ENCODE data around the gene FLT3LG.
"Not testable (repeated sequence)": the region's sequence is repeated elsewhere in the genome, so short reads cannot be mapped to it uniquely, and the experiment has no call there.

The FLT3LG gene

DNA sequence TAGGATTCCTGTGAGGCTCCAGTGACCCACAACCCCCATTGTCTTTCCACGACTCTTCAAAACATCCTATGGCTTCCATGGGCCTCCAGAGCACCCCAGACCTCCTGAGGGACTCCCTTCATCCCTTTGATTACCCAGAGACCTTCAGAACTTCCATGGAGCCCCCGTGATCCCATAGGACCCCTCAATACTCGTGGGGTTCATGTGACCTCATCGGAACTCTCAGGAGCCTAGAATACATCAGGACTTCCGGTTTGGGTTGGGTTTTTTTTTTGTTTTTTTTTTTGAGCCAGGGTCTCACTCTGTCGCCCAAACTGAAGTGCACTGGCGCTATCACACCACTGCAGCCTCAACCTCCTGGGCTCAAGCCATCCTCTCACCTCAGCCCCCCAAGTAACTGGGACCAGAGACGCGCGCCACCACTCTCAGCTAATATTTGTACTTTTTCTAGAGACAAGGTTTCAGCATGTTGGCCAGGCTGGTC lies 20.2 kb upstream of the FLT3LG start:
- Histone ChIP-seq H3K36me3 (no peaks in the 10 kb centered on the region), H3K4me3 (ENCODE audit: low read depth in 1 of 2, low read length in 1 of 2) (peak overlapping the region; percentile 83 to 97), H3K27me3 (no peaks in the 10 kb centered on the region), H3K9me3 (no peaks in the 10 kb centered on the region), H3K4me1 (ENCODE audit: control insufficient read depth in 1 of 2, insufficient read depth in 1 of 2, low read depth in 1 of 2, low read length in 1 of 2) (peaks cover 24 to 25% of the 10 kb centered on the region in 2 experiments), H3K27ac (peak overlapping the region; percentile 88)
- TF ChIP-seq, protein P1, sequence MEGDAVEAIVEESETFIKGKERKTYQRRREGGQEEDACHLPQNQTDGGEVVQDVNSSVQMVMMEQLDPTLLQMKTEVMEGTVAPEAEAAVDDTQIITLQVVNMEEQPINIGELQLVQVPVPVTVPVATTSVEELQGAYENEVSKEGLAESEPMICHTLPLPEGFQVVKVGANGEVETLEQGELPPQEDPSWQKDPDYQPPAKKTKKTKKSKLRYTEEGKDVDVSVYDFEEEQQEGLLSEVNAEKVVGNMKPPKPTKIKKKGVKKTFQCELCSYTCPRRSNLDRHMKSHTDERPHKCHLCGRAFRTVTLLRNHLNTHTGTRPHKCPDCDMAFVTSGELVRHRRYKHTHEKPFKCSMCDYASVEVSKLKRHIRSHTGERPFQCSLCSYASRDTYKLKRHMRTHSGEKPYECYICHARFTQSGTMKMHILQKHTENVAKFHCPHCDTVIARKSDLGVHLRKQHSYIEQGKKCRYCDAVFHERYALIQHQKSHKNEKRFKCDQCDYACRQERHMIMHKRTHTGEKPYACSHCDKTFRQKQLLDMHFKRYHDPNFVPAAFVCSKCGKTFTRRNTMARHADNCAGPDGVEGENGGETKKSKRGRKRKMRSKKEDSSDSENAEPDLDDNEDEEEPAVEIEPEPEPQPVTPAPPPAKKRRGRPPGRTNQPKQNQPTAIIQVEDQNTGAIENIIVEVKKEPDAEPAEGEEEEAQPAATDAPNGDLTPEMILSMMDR (IDR thresholded peaks at IDR 0.05), result no peak

DNA sequence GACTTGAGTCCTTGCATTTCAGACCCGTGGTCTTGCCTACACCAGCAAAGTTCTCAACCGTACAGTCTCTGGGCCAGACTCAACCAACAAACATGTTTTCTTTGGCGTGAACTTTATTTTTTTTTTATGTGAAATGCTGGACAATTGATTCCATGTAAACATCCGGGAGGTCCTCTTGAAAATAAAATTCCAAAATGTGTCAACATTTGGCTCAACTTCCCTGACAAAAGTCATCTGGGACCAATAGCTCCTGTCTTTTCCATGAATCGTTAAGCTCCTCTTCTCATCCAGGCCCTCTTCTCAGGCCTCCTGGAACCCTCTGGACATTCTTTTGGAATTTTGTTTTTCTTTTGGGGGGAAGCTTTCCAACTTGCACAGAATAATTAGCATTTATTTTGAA lies 18.2 kb upstream of the FLT3LG start:
- TF ChIP-seq, protein P1 (IDR thresholded peaks at IDR 0.05), result no peak
- no peak overlapping the region for H3K4me3 ChIP-seq (ENCODE audit: low read depth in 1 of 2, low read length in 1 of 2)
- H3K27me3 ChIP-seq, result no peaks in the 10 kb centered on the region
- peaks cover 24 to 25% of the 10 kb centered on the region in 2 experiments for H3K4me1 ChIP-seq (ENCODE audit: control insufficient read depth in 1 of 2, insufficient read depth in 1 of 2, low read depth in 1 of 2, low read length in 1 of 2)
- no peak overlapping the region for H3K27ac ChIP-seq
- peaks cover 7% of the 10 kb centered on the region for H3K36me3 ChIP-seq
- H3K9me3 ChIP-seq, result no peaks in the 10 kb centered on the region

DNA sequence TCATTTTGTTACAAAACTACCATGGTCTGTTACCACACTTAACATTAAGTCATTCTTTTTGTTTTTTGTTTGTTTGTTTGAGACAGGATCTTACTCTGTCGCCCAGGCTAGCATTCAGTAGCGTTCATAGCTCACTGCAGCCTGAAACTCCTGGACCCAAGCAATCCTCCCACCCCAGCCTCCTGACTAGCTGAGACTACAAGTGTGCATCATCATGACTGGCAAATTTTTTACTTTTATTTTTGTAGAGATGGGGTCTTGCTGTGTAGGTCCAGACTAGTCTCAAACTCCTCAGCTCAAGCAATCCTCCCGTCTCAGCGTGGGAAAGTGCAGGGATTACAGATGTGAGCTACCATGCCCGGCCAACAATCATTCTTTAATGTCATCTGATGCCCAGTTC lies 17.7 kb upstream of the FLT3LG start:
- Histone ChIP-seq H3K27ac (no peak overlapping the region), H3K36me3 (peaks cover 7% of the 10 kb centered on the region), H3K9me3 (no peaks in the 10 kb centered on the region), H3K4me1 (ENCODE audit: control insufficient read depth in 1 of 2, insufficient read depth in 1 of 2, low read depth in 1 of 2, low read length in 1 of 2) (peaks cover 23 to 25% of the 10 kb centered on the region in 2 experiments), H3K4me3 (ENCODE audit: low read depth in 1 of 2, low read length in 1 of 2) (no peak overlapping the region), H3K27me3 (no peaks in the 10 kb centered on the region)
- TF ChIP-seq, protein P1 (IDR thresholded peaks at IDR 0.05), result no peak

DNA sequence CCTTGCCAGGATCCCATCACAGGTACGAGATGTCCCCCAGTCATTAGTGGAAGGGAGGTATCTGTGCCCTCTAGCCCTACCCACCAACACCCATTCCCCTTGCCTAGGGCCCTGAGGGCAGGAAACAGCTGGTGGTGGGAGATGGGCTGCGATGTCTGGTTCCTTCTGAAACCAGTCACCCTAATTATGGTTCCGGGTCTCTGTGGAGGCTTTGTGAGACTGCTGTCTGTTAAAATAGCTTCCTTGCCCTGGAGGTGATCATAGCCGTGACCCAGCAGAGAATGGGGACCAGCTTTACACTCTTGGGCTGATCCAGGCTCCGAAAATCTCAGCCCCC lies 15.5 kb upstream of the FLT3LG start:
- H3K36me3 ChIP-seq, result peaks cover 7% of the 10 kb centered on the region
- H3K27ac ChIP-seq, result no peak overlapping the region
- peaks cover 6 to 8% of the 10 kb centered on the region in 2 experiments for H3K4me1 ChIP-seq (ENCODE audit: control insufficient read depth in 1 of 2, insufficient read depth in 1 of 2, low read depth in 1 of 2, low read length in 1 of 2)
- H3K27me3 ChIP-seq, result no peaks in the 10 kb centered on the region
- no peak overlapping the region for H3K4me3 ChIP-seq (ENCODE audit: low read depth in 1 of 2, low read length in 1 of 2)
- TF ChIP-seq, protein P1 (IDR thresholded peaks at IDR 0.05), result no peak
- no peaks in the 10 kb centered on the region for H3K9me3 ChIP-seq

DNA sequence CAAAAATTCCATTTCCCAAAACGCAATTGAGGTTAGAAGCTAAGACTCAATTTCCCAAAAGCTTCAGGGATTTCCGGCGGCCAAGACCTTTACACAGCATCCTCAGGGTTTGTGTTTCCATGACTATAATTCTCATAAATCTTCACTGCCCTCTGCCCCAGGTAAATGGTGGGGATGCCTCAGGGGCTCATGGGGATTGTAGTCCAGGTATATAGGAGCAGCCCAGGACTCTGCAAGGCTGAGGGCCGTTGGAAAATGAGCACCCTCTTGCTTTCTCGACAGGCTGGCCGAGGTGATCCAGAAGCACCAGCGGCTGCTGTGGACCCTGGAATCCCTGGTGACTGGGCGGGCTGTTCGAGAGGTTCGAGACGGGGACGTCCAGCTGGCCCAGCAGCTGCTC lies 14.6 kb upstream of the FLT3LG start:
- H3K36me3 ChIP-seq, result peaks cover 13% of the 10 kb centered on the region
- TF ChIP-seq, protein P1 (IDR thresholded peaks at IDR 0.05), result no peak
- H3K27ac ChIP-seq, result no peak overlapping the region

DNA sequence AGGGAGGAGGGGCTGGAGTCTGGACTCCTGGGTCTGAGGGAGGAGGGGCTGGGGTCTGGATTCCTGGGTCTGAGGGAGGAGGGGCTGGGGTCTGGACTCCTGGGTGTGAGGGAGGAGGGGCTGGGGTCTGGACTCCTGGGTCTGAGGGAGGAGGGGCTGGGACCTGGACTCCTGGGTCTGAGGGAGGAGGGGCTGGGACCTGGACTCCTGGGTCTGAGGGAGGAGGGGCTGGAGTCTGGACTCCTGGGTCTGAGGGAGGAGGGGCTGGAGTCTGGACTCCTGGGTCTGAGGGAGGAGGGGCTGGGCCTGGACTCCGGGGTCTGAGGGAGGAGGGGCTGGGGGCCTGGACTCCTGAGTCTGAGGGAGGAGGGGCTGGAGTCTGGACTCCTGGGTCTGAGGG lies 12.9 kb upstream of the FLT3LG start:
- H3K36me3 ChIP-seq, result peaks cover 23% of the 10 kb centered on the region
- H3K27me3 ChIP-seq; H3K9me3 ChIP-seq; H3K4me1 ChIP-seq (ENCODE audit: control insufficient read depth in 1 of 2, insufficient read depth in 1 of 2, low read depth in 1 of 2, low read length in 1 of 2); H3K4me3 ChIP-seq (ENCODE audit: low read depth in 1 of 2, low read length in 1 of 2); H3K27ac ChIP-seq: not testable (repeated sequence)

More for the DNA sequence above, 14.6 kb upstream of the FLT3LG start:
- Histone ChIP-seq H3K4me3 (ENCODE audit: low read depth in 1 of 2, low read length in 1 of 2) (no peak overlapping the region), H3K9me3 (no peaks in the 10 kb centered on the region), H3K4me1 (ENCODE audit: control insufficient read depth in 1 of 2, insufficient read depth in 1 of 2, low read depth in 1 of 2, low read length in 1 of 2) (no peaks in the 10 kb centered on the region), H3K27me3 (no peaks in the 10 kb centered on the region)
